ENCODE measurements around the gene NSMF.

DNA sequence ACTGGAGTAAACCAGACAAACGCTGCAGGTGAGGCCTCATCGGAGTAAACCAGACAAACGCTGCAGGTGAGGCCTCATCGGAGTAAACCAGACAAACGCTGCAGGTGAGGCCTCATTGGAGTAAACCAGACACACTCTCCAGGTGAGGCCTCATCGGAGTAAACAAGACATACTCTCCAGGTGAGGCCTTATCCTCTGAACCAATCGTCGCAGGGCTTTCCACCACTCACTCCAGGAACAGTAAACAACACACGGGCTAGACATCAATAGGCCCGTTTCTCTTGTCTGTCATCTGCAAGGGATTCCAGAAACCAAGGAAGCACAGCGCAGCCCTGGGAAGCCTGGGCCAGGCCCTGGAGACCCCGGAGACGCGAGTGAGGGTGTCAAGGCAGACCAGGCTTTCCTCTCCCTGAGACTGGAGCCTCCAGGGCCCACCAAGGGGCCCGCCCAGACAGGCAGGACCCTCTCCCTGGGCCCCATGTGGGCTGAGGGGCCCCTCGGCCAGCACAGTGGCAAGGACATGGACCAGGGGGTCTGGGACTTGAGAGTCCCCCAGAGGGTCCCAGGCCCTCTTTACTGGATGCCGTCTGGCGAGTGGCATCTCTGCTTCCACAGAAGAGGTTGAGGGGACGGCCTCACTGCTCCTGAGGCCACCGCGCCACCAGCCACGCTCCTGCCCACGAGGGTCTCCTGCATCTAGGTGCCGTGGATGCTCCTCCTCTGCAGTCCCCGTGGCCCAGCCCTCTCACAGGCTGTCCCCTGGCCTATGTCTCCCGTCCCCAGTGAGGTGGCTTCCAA lies 26.4 kb upstream of the NSMF start:
- no peak for TF ChIP-seq POLR2A (IDR thresholded peaks at IDR 0.05; ENCODE audit: low read length)
- no peak for TF ChIP-seq GATA1 (IDR thresholded peaks at IDR 0.05; ENCODE audit: low read depth, low read length)

All from erythroblast (primary cell).